NCI-H774 (cell line): ENCODE data around the gene SPECC1.
"Not testable (repeated sequence)": the region's sequence is repeated elsewhere in the genome, so short reads cannot be mapped to it uniquely, and the experiment has no call there.

Experiments
- DNase-seq: peaks from one replicate; lab custom pipeline; 2025; lab: John Stamatoyannopoulos, UW

Gene SPECC1

DNA sequence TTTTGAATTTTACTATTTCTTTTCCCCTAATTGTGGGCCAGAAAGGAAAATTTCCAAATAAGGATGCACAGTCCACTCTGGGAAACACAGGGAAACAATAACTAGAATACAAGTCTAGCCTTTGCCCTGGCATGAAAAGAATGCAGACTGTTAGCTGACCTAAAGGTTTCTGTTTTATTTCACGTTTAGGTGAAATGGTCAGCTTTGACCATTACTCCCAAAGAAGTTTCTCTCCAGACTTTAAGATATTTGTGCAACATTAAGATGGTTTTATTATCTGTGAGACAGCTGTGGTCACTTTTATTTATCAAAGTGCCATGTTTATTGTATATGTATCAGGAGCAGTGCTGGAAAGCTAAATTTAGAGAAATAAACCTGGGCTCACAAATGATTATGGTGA lies 163.9 kb downstream of the SPECC1 start:
- DNase-seq = no peak

DNA sequence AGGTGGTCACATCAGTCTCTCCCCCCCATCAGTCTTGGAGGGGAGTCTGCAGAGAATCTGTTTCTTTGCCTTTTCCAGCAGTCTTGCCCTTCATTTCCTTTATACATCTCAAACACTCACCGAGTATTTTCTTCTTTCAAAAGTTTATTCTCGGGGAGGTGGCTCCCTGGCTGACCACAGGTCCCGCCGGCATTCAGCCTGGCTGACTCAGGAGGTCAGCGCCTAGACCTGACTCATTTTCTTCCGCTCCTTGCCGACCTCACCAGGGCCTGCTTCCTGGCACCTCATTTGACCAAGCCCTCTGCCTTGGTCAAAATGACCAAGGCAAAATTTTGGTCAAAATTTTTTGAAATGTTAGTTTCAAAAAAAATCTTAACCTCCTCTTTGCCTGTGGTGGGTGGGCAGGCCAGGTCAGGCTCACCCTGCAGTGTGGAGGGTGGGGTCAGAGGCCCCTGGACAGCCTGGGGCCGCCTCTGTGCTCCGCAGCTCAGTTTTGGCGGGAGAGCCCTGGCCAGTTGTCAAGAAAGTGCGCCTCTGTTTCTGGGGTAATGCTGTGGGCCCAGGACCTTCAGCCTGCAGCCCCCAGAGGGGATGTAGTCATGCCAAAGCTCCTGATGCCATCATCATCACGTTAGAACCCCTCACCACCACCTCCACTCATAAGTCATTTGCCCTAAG lies 165.6 kb downstream of the SPECC1 start:
- DNase-seq = no peak

DNA sequence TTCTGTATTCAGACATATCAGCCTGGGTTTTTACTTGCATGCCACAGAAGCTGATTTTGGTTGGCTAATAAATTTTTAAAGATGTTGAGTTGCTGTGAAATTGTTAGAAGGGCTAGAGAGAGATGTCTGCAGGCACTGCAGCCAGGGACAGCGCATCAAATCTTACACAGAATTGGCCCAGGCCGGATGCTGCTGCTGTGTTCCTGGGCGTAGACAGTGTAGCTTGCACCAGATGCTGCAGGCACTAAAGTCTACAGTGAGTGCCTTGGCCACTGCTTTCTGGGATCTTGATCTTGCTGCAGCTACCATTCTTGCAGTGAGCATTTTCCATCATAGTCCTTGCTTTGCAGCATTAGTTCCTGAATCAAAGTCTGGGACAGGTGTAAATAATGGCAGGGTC lies 169.9 kb downstream of the SPECC1 start:
- no peak for DNase-seq

DNA sequence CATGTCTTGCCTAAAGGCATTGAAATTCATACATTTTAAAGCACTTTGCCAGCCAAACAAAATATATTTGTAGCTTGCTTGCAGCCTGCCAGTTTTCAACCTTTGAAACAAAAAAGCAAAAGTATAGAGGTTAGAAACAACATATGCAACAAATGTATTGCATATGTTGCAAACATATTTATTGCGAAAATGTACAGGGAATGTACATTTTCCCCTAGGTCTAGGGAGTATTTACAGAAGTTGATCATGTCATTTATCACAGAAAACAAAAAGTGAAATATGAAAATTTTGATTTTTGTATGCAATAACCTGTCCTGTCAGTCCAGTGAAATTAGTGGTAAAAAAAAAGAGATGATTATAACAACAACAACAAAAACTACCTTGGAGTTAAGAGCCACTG lies 171.5 kb downstream of the SPECC1 start:
- DNase-seq = no peak

DNA sequence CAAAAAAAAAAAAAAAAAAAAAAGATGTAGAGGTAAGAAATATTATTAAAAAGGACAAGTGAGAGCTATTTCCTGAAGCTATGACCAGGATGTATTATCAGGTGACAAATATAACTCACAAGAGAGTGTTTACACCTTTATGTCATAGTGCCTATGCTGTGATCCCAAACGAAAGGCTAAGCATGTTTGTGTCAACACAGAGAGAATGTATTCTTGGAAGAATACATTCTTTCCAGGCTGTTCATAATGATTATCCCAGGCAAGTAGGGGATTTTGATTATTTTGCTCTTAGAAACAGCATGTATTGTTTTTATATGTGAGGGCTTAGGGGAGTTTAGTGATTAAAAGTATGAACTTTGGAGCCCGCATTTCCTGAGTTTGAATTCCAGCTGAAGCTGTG lies 175.0 kb downstream of the SPECC1 start:
- no peak for DNase-seq

DNA sequence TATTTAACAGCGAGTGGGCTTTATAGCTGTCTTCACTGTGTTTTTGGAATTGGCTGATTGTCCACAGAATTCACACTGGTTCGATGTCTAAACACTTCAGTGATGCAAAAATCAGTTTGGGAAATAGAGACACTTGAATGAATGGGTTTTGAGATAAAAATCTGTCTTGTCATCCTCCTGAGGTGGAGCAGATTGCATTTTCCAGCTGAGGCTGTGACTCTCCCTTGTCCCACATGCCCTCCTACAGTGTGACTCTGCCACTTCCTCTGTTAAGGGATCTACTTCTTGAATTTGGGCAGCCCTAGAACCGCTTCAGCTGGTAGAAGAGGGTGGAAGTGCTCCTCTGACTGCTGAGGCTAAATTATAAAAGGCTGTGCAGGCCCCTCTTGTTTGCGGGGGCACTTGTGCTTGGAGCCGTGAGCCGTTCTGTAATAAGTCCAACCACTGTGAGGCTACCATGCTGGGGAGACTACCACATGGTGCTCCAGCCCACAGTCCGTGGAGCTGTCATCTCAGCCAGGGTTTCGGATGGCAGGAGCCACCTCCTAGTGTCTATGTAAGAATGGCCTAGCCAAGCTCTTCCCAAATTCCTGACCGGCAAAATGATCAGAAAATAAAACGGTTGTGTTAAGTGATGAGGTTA lies 175.9 kb downstream of the SPECC1 start:
- no peak for DNase-seq

DNA sequence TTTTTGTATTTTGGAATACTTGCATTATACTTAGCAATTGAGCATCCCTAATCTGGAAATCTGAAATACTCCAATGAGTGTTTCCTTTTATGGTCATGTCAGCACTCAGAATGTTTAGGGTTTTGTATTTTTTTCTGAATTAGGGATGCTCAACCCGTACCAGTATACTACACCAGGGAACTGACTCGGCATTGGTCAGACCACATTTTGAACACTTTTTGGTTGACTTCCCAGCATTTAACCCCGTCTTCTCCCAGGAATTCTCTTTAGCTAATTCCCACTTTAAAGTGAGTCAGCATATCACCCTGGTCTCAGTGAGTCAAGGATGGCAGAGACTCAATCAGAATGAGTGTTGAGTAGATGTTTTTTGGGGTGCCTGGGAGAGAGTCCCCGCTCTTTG lies 177.9 kb downstream of the SPECC1 start:
- no peak for DNase-seq

DNA sequence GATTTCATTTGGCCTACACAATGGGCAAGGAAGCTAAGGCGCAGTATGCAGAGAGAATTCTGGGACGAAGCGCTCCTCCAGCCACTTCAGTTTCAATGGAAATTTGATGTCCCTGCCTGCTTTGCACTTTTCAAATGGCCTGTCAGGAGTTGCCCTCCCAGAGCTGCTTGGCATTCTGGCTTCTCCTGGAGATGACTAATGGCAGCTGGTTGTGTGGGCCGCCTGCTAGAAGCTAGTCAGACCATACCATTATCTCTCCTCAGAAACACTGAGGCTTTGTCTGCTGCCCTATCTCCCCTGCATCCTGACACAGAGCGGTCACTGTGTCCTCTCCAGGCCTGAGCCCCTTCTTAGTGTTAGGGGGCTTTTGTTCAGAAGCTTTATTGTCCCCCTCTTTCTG lies 180.1 kb downstream of the SPECC1 start:
- DNase-seq = no peak

DNA sequence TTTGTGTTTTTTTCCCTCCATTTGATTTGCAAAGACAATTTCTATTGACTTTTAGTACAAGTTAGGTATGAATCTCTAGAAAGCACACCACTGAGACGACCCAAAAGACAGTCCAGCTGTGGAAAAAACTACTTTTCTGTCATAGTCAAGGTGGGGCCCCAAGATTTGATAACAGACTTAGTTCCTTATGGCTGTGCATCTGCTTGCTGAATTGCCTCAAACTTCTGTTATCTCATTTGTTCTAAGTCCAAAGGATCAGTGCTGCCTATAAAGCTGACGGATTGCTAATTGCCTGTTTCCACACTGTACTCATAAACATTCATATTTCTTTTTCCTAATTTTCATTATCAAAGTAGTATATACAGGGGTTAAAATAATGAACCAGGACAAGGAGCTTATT lies 180.8 kb downstream of the SPECC1 start:
- DNase-seq = no peak

DNA sequence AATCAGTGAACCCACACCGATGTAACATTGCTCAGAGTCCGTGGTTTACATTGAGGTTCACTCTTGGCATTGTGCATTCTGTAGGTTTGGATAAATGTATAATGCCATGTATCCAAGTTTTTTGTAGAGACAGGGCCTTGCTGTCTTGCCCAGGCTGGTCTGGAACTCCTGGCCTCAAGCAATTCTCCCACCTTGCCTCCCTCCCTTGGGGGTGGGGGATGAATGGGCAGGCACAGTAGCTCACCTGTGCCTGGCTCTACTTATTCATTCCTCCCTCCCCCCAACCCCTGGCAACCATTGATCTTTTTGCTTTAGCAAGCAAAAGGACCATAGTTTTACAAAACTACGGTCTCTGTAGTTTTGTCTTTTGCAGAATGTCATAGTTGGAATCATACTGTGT lies 181.4 kb downstream of the SPECC1 start:
- no peak for DNase-seq

DNA sequence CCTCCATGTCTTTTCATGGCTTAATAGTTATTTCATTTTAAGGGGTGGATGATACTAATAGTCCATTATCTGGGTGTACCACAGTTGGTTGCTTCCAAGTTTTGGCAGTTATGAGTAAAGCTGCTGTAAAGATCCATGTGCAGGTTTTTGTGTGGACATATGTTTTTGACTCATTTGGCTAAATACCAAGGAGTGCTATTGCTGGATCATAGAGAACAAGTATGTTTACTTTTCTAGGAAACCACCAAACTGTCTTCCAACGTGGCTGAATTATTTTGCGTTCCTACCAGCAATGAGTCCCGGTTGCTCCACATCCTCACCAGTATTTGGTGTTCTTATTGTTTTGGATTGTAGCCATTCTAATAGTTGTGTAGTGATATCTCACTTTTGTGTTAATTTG lies 181.9 kb downstream of the SPECC1 start:
- no peak for DNase-seq

DNA sequence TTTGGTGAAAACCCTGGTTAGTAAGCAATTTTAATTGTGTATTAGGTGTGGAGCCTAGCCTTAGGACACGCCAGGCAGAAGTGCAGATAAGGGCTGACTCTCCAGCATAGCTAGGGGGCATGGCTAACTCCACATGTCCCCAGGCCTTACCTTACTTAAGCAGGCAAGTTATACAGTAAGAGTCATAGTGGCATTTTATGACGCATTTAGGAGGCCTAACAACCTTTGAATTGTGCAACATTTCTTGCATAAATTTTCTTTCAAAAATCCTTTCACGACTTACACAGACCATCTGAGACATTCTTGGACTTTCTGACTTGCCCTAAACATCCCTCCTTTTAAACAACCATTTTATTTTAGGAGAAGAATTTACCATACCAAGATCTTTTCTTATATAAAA lies 187.1 kb downstream of the SPECC1 start:
- DNase-seq = not testable (repeated sequence)

DNA sequence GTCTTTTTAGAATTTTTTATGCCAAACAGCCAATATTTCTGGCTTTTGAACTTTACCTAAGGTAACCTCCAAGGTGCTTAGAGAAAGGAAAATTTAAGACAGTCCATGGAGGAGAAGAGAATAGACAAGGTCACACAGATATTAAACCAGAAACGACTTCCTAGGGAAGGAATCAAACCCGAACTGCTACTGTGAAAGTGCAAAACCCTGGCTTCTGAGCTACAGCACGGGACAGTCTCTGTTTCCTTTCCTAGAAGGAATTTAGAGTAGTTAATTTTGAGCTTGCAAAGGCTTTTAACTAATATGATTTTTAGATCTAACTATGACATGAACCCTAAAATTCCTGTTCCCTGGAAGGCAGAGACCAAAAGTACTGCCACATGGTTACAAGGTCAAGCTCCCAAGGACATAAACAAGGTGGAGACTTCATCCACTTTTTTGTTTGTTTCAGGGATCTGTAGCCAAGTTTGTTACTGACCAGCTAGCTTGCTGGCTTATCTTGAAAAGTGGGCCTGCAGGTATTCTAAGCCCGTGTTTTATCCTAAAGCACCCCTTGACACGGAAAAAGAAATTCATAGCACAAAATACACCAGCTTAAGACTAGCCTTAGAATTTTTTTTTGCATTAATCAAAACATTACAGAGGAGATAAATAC lies 188.2 kb downstream of the SPECC1 start:
- DNase-seq = no peak

DNA sequence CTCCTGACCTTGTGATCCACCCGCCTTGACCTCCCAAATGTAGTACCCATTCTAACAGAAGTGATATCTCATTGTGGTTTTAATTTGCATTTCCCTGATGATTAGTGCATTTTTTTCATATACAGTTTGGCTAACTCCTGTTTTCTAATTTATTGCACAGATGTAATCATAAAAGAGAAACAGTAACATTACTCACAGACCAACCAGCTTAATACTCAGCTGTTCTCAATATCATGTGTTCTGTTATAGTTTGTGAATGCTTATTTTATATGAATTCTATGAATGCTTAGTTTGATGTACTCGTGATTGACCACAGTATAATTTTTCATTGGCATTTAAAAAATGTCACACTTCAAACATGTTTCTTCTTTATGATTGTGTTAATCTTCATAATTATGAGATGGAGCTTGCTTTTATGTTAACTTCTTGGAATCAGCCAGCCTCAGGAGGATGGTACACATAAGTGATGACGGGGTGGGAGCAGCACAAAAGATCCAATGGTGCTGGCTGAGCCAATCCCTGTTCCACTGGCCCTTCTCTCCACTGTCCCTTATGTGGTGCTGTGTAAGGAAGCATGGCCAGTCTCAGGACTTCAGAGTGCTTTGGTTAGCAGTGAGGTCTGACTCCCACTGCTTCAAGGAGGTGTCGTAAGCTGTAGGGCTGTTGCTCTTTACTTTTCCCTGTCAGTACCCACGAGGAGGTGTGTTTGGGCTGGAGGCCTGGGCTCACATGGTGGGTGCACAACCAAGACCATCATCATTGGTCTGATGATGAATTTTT lies 191.0 kb downstream of the SPECC1 start:
- DNase-seq = no peak

DNA sequence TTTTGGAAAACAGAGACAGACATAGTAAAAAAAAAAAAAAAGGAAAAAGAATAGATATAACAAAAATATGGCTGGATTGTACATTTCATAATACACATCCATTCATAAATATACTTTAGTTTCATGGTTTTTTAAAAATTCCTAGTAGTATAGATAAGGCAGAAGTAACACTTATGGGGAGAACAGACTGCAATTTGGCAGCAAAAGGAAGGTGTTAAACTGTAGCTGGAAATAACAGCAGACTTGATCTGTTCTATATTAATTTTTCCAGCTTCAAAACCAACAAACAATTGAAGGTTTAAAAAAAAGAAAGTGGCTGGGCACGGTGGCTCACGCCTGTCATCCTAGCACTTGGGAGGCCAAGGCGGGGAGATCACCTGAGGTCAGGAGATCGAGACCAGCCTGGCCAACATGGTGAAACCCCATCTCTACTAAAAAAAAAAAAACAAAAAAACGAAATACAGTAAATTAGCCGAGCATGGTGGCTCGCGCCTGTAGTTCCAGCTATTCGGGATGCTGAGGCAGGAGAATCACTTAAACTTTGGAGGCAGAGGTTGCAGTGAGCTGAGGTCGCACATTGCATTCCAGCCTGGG lies 191.8 kb downstream of the SPECC1 start:
- DNase-seq = no peak

DNA sequence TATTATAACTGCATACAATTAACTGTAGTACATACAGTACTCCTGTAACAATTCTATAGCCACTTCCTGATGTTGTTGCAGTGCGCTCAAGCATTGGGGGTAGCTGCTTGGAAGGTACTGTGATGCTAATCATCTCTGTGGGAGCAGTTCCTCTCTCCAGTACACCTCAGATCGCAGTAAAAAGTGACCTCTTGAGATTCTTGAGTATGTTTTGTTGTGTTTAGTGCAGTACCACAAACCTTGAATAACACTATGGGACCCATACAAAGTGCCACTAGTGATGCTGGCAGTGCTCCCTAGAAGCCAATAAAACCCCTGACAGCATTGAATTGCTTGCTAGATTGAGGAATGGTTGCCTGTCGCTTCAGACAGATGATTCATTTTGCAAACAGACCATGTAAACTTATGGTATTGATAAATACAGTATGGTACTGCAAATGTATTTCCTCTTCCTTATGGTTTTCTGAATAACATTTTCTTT lies 193.0 kb downstream of the SPECC1 start:
- DNase-seq = no peak

DNA sequence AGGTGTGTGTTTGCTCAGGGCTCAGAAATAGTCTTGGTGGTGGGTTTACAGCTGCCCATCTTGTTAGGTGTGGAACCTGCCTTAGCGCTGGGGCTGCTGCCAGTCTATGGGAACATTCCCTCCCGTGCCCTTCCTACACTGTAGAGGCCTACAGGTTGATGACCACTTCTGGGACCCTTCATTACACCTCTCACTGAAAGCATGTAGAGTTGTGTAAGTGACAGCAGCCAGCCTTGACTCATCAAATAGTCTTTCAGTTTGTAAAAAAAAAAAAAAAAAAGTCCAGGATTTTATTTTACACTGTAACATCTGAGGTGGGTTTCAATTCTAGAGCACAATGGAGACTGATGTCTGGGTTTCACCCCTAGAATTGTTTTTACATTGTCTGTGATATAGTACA lies 193.9 kb downstream of the SPECC1 start:
- DNase-seq = no peak

DNA sequence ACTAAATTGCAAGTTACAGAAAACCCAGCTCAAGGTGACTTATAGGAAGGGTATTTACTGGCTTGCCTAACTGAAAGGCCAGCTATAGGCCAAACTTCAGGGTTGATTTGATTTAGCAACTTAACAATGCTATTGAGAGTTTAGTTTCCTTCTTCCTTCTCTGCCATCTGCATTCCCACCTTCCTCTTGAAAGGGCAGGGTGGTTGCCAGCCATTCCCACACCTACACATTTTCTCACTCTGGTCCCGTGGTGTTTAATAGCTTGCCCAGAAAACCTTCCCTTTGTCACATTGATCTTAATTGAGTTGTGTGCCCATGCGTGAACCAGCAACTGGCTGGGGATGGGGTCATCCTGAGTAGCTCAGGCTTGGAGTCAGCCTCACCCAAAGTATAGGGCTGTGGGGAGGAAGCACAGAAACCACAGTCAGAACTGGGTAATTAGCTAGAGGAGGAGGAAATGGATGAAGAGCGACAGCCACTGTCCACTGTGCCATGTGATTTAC lies 194.7 kb downstream of the SPECC1 start:
- no peak for DNase-seq

DNA sequence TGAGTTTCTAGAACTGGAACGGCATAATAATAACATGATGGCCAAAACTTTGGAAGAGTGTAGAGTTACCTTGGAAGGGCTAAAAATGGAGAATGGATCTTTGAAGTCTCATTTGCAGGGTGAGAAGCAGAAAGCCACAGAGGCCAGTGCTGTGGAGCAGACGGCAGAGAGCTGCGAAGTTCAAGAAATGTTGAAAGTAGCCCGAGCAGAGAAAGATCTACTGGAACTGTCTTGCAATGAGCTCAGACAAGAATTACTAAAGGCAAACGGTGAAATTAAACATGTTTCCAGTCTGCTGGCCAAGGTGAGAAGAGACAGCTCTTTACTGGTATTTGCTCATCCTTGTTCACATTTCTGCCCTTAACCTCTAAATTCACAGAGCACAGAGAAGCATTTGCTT lies 196.4 kb downstream of the SPECC1 start:
- no peak for DNase-seq

DNA sequence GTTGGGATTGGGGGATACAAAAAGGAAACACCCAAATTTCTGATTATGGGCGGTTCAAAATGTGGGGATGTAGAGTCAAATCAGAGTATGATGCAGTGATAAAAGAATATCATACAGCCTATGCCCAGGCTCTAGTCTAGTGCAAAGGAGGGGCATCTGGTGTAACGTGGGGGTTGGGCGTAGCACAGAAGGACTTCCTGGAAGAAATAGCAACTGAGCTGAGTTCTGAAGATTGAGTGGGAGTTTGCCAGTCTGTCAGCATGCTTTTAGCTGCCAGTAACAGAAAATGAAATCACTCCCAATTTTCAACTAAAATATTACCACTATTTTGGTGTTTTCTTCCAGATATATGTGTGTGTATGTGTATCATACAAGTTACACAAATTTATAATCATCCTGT lies 196.9 kb downstream of the SPECC1 start:
- DNase-seq = no peak

DNA sequence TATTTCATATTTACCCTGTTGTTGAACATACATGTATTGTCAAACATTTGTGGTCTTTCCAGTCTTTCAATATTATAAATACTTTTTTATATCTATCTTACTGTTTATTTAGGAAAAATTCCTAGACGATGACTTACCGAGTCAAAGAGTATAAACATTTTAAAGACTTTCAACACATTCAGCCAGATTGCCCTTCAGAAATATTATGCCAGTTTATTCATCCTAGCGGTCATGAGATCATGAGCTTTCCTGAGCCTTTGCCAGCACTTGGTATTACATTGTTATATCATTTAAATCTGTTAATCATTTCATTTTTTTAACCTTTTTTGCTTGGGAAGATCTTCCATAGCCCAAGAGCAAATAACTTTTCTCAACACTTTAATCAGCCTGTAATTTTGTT lies 197.4 kb downstream of the SPECC1 start:
- no peak for DNase-seq
